PC-3 (cell line): ENCODE results near the gene OSBPL8. TPM values are rescaled to one million over a fixed set of nuclear protein-coding genes. Genes with fewer than 3 reads are reported as not detected.

Source experiments
- ATAC-seq: fragments of 200-7000 bp; cut with Tn5 transposase; 2 replicates; pipeline ENCODE4 v1.9.1; 2020; ENCODE audit warnings: mild to moderate bottlenecking, moderate library complexity
- BruUV-seq: library from RNA; stranded (reverse); fragments of 400-500 nt; replicated peaks from 2 replicates; lab custom pipeline; 2021; lab: Mats Ljungman, UMichigan
- CTCF ChIA-PET: fragments of 300-600 bp; sonication (Branson Sonifier 250); formaldehyde crosslinking; loops from one replicate; lab custom pipeline; 2022; ENCODE audit warnings: antibody characterized with exemption; lab: Charles Lee
- POLR2A ChIA-PET: fragments of 300-600 bp; sonication (Branson Sonifier 250); formaldehyde crosslinking; loops from one replicate; lab custom pipeline; 2022; ENCODE audit warnings: antibody characterized with exemption; ENCODE audit not compliant: unreplicated experiment; lab: Charles Lee
- DNase-seq: peaks from one replicate; pipeline ENCODE4 v3.0.0-alpha.2; 2015
- H2AFZ ChIP-seq: fragments of 300-600 bp; sonication (generic); 2 replicates; pipeline ENCODE4 v1.6.0; 2016; ENCODE audit warnings: antibody characterized with exemption, low read length
- H3F3A ChIP-seq: fragments of 300-600 bp; sonication (generic); one replicate; pipeline ENCODE4 v1.6.0; 2017; ENCODE audit warnings: antibody characterized with exemption, low read length, control low read depth, mild to moderate bottlenecking; ENCODE audit not compliant: unreplicated experiment
- H3K27ac ChIP-seq: fragments of 300-600 bp; sonication (generic); 2 replicates; pipeline ENCODE4 v1.5.1; 2016; ENCODE audit warnings: mild to moderate bottlenecking, low read length
- H3K27me3 ChIP-seq: fragments of 300-600 bp; sonication (generic); 2 replicates; pipeline ENCODE4 v1.6.1; 2016; ENCODE audit warnings: low read length, mixed read lengths
- H3K36me3 ChIP-seq: fragments of 300-600 bp; sonication (generic); 2 replicates; pipeline ENCODE4 v1.6.1; 2016; ENCODE audit warnings: low read depth, mixed run types, low read length, mixed read lengths
- H3K4me1 ChIP-seq: fragments of 300-600 bp; sonication (generic); 2 replicates; pipeline ENCODE4 v1.5.1; 2016; ENCODE audit warnings: low read length; ENCODE audit not compliant: insufficient read depth
- H3K4me2 ChIP-seq: fragments of 300-600 bp; sonication (generic); 2 replicates; pipeline ENCODE4 v1.6.0; 2016; ENCODE audit warnings: low read length
- H3K4me3 ChIP-seq: fragments of 300-600 bp; sonication (generic); 2 replicates; pipeline ENCODE4 v1.5.1; 2016; ENCODE audit warnings: mild to moderate bottlenecking, low read length, mixed read lengths
- H3K79me2 ChIP-seq: fragments of 300-600 bp; sonication (generic); 2 replicates; pipeline ENCODE4 v1.6.1; 2017; ENCODE audit warnings: low read length, mixed read lengths
- H3K9ac ChIP-seq: fragments of 300-600 bp; sonication (generic); 2 replicates; pipeline ENCODE4 v1.6.0; 2016; ENCODE audit warnings: mild to moderate bottlenecking, low read length
- H3K9me2 ChIP-seq: fragments of 300-600 bp; sonication (generic); replicated peaks from 2 replicates; pipeline ENCODE4 v1.6.1; 2016; ENCODE audit warnings: mixed run types, low read length, mixed read lengths
- H3K9me3 ChIP-seq: fragments of 300-600 bp; sonication (generic); 2 replicates; pipeline ENCODE4 v1.6.1; 2016; ENCODE audit warnings: low read length, mixed read lengths
- H4K20me1 ChIP-seq: fragments of 300-600 bp; sonication (generic); 2 replicates; pipeline ENCODE4 v1.6.1; 2016; ENCODE audit warnings: low read length, mixed read lengths
- EZH2 ChIP-seq: fragments of 300-600 bp; sonication (generic); IDR thresholded peaks from one replicate; pipeline ENCODE4 v1.6.1; 2017; ENCODE audit warnings: antibody characterized with exemption, mild to moderate bottlenecking, low read length; ENCODE audit not compliant: unreplicated experiment
- EZH2phosphoT487 ChIP-seq: fragments of 300-600 bp; sonication (generic); IDR thresholded peaks from 2 replicates; pipeline ENCODE4 v1.6.1; 2018; ENCODE audit warnings: mild to moderate bottlenecking, antibody characterized with exemption, low read length, borderline replicate concordance
- intact Hi-C: fragments of 100-400 bp; cut with micrococcal nuclease; formaldehyde crosslinking; loops from 2 replicates; pipeline ENCODE4 v1.9.0; 2023
- total RNA-seq: library from RNA; depleted of rRNA; stranded (reverse); fragments of >200 nt; gene quantifications from 2 replicates; pipeline ENCODE4 v1.2.3, GENCODE V29; 2014
- TF ChIP-seq, protein P1 (sequence below): fragments of 300-600 bp; sonication (generic); conservative IDR thresholded peaks from 2 replicates; pipeline ENCODE4 v1.5.1; 2017; ENCODE audit warnings: antibody characterized with exemption, low read depth, mild to moderate bottlenecking, low read length

The OSBPL8 gene
- total RNA-seq, 1 experiment from 2014 or later = 28.5 TPM

DNA sequence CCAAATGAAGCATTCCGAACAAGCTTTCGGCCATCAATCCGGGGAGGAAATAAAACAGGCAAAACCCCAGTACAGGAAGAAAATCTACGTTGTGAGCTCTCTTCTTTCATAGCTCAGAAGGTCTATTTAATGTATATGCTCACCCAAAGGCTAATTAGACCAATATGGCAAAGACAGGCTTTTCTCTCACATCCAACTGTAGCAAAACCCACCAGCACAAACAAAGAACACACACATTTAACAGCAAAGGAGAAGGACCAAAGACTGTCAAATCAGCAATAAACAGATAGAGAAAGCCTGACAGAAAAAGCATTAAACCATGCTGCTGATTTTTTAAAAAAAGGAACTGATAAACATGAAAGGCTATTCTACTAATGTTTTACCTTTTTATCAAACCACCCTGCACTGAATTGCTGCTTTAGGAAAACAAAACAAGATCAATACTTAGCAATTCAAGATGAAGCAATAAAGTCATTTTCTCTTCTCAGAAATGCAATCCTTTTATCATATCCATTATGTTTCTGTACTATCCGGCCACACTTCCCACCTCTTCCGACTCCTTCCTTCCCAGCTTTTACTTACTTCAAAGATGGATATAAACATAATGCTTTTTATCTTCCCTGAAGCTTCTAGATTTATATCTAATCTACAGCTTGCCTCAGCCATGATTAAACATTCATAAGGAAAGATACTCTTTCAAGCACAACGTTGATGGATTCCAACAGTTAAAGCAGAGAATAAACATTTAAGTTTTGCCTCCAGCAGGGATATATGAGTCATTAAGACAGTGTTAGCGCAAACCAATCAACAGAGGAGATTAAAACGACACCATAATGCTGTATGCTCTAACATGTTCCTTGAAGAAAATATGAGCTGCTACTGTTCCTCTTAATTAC is 136.8 kb downstream of the OSBPL8 start:
- H3K36me3 ChIP-seq = peaks cover 6% of the 10 kb centered on the region; the same call in 1 of the 2 replicates
- ChIA-PET CTCF (no interaction called here), POLR2A (interaction anchor here (0.6 kb wide), 1 partner anchor 47 kb away, joined by 10 read pairs; no protein-coding TSS in a partner anchor)
- H3K27me3 ChIP-seq = no peaks in the 10 kb centered on the region
- H3K4me2 ChIP-seq = peak overlapping the region; percentile 68
- ATAC-seq = peak; percentile 99
- no TSS peak for BruUV-seq
- intact Hi-C loops = no loop called here
- H2AFZ ChIP-seq = peak overlapping the region; percentile 27
- no peaks in the 10 kb centered on the region for H3F3A ChIP-seq
- no peak overlapping the region for H3K27ac ChIP-seq
- H3K4me3 ChIP-seq = peak overlapping the region; percentile 46
- H3K4me1 ChIP-seq = no peaks in the 10 kb centered on the region
- TF ChIP-seq, protein P1, sequence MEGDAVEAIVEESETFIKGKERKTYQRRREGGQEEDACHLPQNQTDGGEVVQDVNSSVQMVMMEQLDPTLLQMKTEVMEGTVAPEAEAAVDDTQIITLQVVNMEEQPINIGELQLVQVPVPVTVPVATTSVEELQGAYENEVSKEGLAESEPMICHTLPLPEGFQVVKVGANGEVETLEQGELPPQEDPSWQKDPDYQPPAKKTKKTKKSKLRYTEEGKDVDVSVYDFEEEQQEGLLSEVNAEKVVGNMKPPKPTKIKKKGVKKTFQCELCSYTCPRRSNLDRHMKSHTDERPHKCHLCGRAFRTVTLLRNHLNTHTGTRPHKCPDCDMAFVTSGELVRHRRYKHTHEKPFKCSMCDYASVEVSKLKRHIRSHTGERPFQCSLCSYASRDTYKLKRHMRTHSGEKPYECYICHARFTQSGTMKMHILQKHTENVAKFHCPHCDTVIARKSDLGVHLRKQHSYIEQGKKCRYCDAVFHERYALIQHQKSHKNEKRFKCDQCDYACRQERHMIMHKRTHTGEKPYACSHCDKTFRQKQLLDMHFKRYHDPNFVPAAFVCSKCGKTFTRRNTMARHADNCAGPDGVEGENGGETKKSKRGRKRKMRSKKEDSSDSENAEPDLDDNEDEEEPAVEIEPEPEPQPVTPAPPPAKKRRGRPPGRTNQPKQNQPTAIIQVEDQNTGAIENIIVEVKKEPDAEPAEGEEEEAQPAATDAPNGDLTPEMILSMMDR = no peak
- peak; percentile 63 for DNase-seq
- H3K9me2 ChIP-seq = no peaks in the 10 kb centered on the region
- no peaks in the 10 kb centered on the region for H3K79me2 ChIP-seq
- peak overlapping the region; percentile 17 for H3K9ac ChIP-seq
- H4K20me1 ChIP-seq = no peaks in the 10 kb centered on the region
- H3K9me3 ChIP-seq = peaks cover 13% of the 10 kb centered on the region; the same call in 1 of the 2 replicates

DNA sequence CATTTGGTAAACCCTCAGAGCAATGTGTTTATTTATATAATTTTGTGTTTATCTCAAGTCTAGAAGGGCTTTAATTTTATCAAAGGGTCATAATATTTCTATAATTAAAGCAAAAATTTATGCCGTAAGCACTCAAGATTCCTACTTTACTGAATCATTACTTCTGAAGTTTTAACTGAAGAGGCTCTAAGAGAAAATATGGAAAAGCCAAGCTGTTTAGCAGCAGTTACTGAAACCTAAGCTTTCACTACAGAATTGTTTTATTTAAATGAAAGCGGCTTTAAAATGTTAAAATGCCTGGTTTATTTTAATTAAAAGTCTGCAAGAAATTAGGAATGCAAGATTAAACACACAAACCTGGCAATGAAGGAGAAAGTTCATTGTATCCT is 137.4 kb downstream of the OSBPL8 start:
- no peaks in the 10 kb centered on the region for H3K4me1 ChIP-seq
- no peaks in the 10 kb centered on the region for H3K27me3 ChIP-seq
- H4K20me1 ChIP-seq = no peaks in the 10 kb centered on the region
- peak overlapping the region; percentile 46 for H3K4me3 ChIP-seq
- H3K36me3 ChIP-seq = peaks cover 6% of the 10 kb centered on the region; the same call in 1 of the 2 replicates
- DNase-seq (no peak), ATAC-seq (no peak)
- H3F3A ChIP-seq = no peaks in the 10 kb centered on the region
- no peaks in the 10 kb centered on the region for H3K79me2 ChIP-seq
- H3K9me2 ChIP-seq = no peaks in the 10 kb centered on the region
- H2AFZ ChIP-seq = peak overlapping the region; percentile 27; the same call in 1 of the 2 replicates
- no peak overlapping the region for H3K27ac ChIP-seq
- ChIA-PET POLR2A (interaction anchor here (0.6 kb wide), 1 partner anchor 47 kb away, joined by 10 read pairs; no protein-coding TSS in a partner anchor), CTCF (no interaction called here)
- intact Hi-C loops = no loop called here
- peaks cover 13% of the 10 kb centered on the region; the same call in 1 of the 2 replicates for H3K9me3 ChIP-seq
- peak overlapping the region; percentile 68 for H3K4me2 ChIP-seq
- H3K9ac ChIP-seq = peak overlapping the region; percentile 17
- no TSS peak for BruUV-seq
- no peak for TF ChIP-seq EZH2phosphoT487
- TF ChIP-seq, protein P1 = no peak
- TF ChIP-seq EZH2 = no peak

DNA sequence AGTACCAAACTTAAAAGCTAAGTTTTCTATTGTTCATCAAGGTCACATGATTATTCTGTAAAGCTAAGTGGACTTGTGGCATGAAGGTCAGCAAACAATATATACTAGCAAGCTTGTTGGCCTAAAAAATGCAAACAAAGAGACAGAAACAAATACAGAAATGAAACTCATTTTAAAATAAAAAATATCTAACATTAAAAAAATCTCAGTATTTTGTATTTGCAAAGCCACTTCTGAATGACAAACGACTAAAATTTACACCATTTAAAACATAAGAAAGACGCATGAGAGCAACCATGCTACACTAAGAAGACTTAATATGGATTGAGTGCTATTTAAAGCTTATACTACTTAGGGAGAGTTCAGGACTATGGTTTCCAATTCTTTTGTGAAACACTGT is 138.5 kb downstream of the OSBPL8 start:
- no peak overlapping the region for H3K4me3 ChIP-seq
- POLR2A ChIA-PET = no interaction called here
- intact Hi-C loops = no loop called here

More for the DNA sequence above, 138.5 kb downstream of the OSBPL8 start:
- Histone ChIP-seq H3K9me2 (no peaks in the 10 kb centered on the region), H4K20me1 (no peaks in the 10 kb centered on the region), H3K4me1 (no peaks in the 10 kb centered on the region), H3K79me2 (no peaks in the 10 kb centered on the region), H3K4me2 (no peak overlapping the region), H3K9me3 (peaks cover 13% of the 10 kb centered on the region; the same call in 1 of the 2 replicates), H3K27ac (no peak overlapping the region), H2AFZ (no peak overlapping the region), H3K27me3 (no peaks in the 10 kb centered on the region), H3F3A (no peaks in the 10 kb centered on the region), H3K36me3 (peaks cover 6% of the 10 kb centered on the region; the same call in 1 of the 2 replicates), H3K9ac (no peak overlapping the region)
- TF ChIP-seq EZH2 (no peak), EZH2phosphoT487 (no peak)
- TF ChIP-seq, protein P1 = no peak
- CTCF ChIA-PET = no interaction called here
- DNase-seq (no peak), ATAC-seq (no peak)
- BruUV-seq = no TSS peak
